Osteoblast (primary cell): ENCODE measurements around the gene CD109. TPM values are rescaled to one million over a fixed set of nuclear protein-coding genes. Genes with fewer than 3 reads are reported as not detected.
A peak's percentile ranks its signal among the peaks of the same experiment; 100 is the strongest.

Experiments used
- DNase-seq: peaks from one replicate; pipeline ENCODE4 v3.0.0; 2011; ENCODE audit warnings: low spot score, mixed read lengths; ENCODE audit not compliant: insufficient read length; ENCODE audit errors: missing footprints
- H2AFZ ChIP-seq: 2 replicates; pipeline ENCODE4 v1.6.0; 2011; ENCODE audit warnings: mild to moderate bottlenecking, low read length
- H3K27ac ChIP-seq: 2 replicates; pipeline ENCODE4 v1.5.1; 2011; ENCODE audit warnings: mild to moderate bottlenecking, low read depth, low read length, moderate library complexity
- H3K27me3 ChIP-seq: 2 replicates; pipeline ENCODE4 v1.6.0; 2012; ENCODE audit warnings: mild to moderate bottlenecking, control low read depth, inconsistent platforms, low read length, moderate library complexity; ENCODE audit not compliant: insufficient read depth
- H3K36me3 ChIP-seq: 2 replicates; pipeline ENCODE4 v1.5.1; 2011; ENCODE audit warnings: mild to moderate bottlenecking, low read length, control low read depth, moderate library complexity; ENCODE audit not compliant: insufficient read depth
- H3K4me1 ChIP-seq: 2 replicates; pipeline ENCODE4 v1.5.1; 2011; ENCODE audit warnings: mild to moderate bottlenecking, low read length, control low read depth, moderate library complexity; ENCODE audit not compliant: insufficient read depth
- H3K4me2 ChIP-seq: 2 replicates; pipeline ENCODE4 v1.6.0; 2011; ENCODE audit warnings: mild to moderate bottlenecking, low read length; ENCODE audit not compliant: insufficient read depth
- H3K4me3 ChIP-seq: fragments of 200-600 bp; sonication (generic); 3 replicates; pipeline ENCODE4 v1.5.1; 2012; ENCODE audit warnings: mild to moderate bottlenecking, low read length, inconsistent platforms; ENCODE audit not compliant: insufficient read depth
- H3K79me2 ChIP-seq: 2 replicates; pipeline ENCODE4 v1.6.0; 2012; ENCODE audit warnings: mild to moderate bottlenecking, low read length, control low read depth, inconsistent platforms; ENCODE audit not compliant: insufficient read depth
- H3K9me3 ChIP-seq: 2 replicates; pipeline ENCODE4 v1.5.1; 2011; ENCODE audit warnings: low read depth, low read length, control low read depth
- H4K20me1 ChIP-seq: 2 replicates; pipeline ENCODE4 v1.6.0; 2012; ENCODE audit warnings: mild to moderate bottlenecking, low read length, control low read depth; ENCODE audit not compliant: insufficient read depth
- total RNA-seq: library from RNA; depleted of rRNA; stranded (reverse); fragments of >200 nt; gene quantifications from 2 replicates; pipeline ENCODE4 v1.2.3, GENCODE V29; 2012
- TF ChIP-seq, protein P1 (sequence below): IDR thresholded peaks from 2 replicates; pipeline ENCODE4 v1.5.1; 2011; ENCODE audit warnings: mild to moderate bottlenecking, low read depth, low read length, moderate library complexity; ENCODE audit errors: extremely low read depth

Gene CD109
- total RNA-seq, 1 donor = 93.4 TPM

- Histone ChIP-seq H3K4me3 (no peak overlapping the region), H2AFZ (no peak overlapping the region), H3K79me2 (no peaks in the 10 kb centered on the region), H3K9me3 (no peaks in the 10 kb centered on the region), H3K4me1 (no peaks in the 10 kb centered on the region), H4K20me1 (no peaks in the 10 kb centered on the region), H3K27me3 (no peaks in the 10 kb centered on the region), H3K27ac (no peak overlapping the region), H3K36me3 (no peaks in the 10 kb centered on the region), H3K4me2 (no peak overlapping the region)
- TF ChIP-seq, protein P1, sequence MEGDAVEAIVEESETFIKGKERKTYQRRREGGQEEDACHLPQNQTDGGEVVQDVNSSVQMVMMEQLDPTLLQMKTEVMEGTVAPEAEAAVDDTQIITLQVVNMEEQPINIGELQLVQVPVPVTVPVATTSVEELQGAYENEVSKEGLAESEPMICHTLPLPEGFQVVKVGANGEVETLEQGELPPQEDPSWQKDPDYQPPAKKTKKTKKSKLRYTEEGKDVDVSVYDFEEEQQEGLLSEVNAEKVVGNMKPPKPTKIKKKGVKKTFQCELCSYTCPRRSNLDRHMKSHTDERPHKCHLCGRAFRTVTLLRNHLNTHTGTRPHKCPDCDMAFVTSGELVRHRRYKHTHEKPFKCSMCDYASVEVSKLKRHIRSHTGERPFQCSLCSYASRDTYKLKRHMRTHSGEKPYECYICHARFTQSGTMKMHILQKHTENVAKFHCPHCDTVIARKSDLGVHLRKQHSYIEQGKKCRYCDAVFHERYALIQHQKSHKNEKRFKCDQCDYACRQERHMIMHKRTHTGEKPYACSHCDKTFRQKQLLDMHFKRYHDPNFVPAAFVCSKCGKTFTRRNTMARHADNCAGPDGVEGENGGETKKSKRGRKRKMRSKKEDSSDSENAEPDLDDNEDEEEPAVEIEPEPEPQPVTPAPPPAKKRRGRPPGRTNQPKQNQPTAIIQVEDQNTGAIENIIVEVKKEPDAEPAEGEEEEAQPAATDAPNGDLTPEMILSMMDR = no peak
- DNase-seq = no peak
Observed at GRCh38 chr6:73688351-73688750, 7.7 kb upstream of the CD109 start.

- H3K36me3 ChIP-seq = no peaks in the 10 kb centered on the region
- H3K79me2 ChIP-seq = no peaks in the 10 kb centered on the region
- H4K20me1 ChIP-seq = no peaks in the 10 kb centered on the region
- no peak for DNase-seq
- no peaks in the 10 kb centered on the region for H3K27me3 ChIP-seq
- TF ChIP-seq, protein P1 = no peak
- peaks cover 8% of the 10 kb centered on the region for H3K4me1 ChIP-seq
- H2AFZ ChIP-seq = no peak overlapping the region
- H3K27ac ChIP-seq = no peak overlapping the region
- H3K9me3 ChIP-seq = no peaks in the 10 kb centered on the region
- H3K4me2 ChIP-seq = no peak overlapping the region
- no peak overlapping the region for H3K4me3 ChIP-seq
Observed at GRCh38 chr6:73690056-73690455, 5.9 kb upstream of the CD109 start.

- H2AFZ ChIP-seq = no peak overlapping the region
- H3K27ac ChIP-seq = no peak overlapping the region
- H3K79me2 ChIP-seq = peaks cover 4% of the 10 kb centered on the region
- H3K27me3 ChIP-seq = no peaks in the 10 kb centered on the region
- no peak overlapping the region for H3K4me2 ChIP-seq
- no peak overlapping the region for H3K4me3 ChIP-seq
- H4K20me1 ChIP-seq = no peaks in the 10 kb centered on the region
- H3K9me3 ChIP-seq = no peaks in the 10 kb centered on the region
- no peak for DNase-seq
- H3K36me3 ChIP-seq = no peaks in the 10 kb centered on the region
- TF ChIP-seq, protein P1 = no peak
- peaks cover 13% of the 10 kb centered on the region for H3K4me1 ChIP-seq
Observed at GRCh38 chr6:73691512-73691911, 4.5 kb upstream of the CD109 start.

DNA sequence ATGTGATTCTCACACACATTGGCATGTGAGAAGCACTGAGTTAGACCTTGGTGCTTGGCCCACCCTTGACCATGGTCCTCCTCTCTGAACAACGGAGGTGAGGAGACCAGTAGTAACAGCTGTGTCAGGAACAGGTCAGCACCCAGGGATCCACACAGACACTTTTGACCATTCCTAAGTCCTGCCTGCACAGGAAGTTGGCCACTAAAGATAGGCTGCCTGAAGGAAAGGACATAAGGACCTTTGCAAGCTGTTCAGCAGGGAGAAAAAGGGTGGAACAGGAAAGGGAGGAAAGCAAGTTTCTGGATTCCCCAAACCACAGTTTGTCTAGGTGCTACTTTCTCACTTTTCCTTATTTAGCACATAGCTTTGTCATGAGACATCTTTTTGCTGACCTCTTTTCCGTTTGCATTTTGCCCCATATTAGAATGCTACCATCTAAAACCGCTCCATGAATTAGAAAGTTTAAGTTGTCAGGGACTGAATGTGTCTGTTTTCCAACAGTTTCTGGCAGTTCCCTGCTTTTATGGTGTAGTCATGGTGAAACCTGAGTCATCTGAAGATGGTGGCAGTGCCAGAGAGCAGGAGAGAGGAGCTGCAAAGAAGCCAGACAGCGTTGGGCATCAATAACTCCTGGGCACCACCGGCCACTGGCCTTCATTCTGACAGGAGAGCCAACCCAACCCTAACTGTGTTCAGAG is 1.1 kb upstream of the CD109 start:
- Histone ChIP-seq H3K4me3 (peak overlapping the region; percentile 85), H3K4me2 (peak overlapping the region; percentile 89), H2AFZ (peak overlapping the region; percentile 82), H3K36me3 (peaks cover 10% of the 10 kb centered on the region), H3K4me1 (peaks cover 22% of the 10 kb centered on the region), H3K9me3 (no peaks in the 10 kb centered on the region), H3K27me3 (no peaks in the 10 kb centered on the region), H3K79me2 (peaks cover 31% of the 10 kb centered on the region), H3K27ac (peak overlapping the region; percentile 83), H4K20me1 (no peaks in the 10 kb centered on the region)
- DNase-seq = peak; percentile 87
- TF ChIP-seq, protein P1 = no peak
